HepG2 (cell line): ENCODE data around the gene SLC25A25. TPM values are rescaled to one million over a fixed set of nuclear protein-coding genes. Genes with fewer than 3 reads are reported as not detected.

Source experiments
- CSRNP2 ChIP-seq: sonication (generic); formaldehyde crosslinking; conservative IDR thresholded peaks from 2 replicates; pipeline ENCODE4 v1.8.0; 2022; ENCODE audit warnings: low read depth, missing genetic modification reagents
- ELF1 ChIP-seq: sonication (generic); formaldehyde crosslinking; IDR thresholded peaks from 2 replicates; pipeline ENCODE4 v1.4.0; 2020; ENCODE audit warnings: missing genetic modification reagents
- JDP2 ChIP-seq: sonication (generic); formaldehyde crosslinking; IDR thresholded peaks from 2 replicates; pipeline ENCODE4 v1.8.1; 2022; ENCODE audit warnings: missing genetic modification reagents, borderline replicate concordance
- KDM5B ChIP-seq: sonication (generic); formaldehyde crosslinking; IDR thresholded peaks from 2 replicates; pipeline ENCODE4 v1.4.0; 2020; ENCODE audit warnings: missing genetic modification reagents, mild to moderate bottlenecking, borderline replicate concordance
- MED13 ChIP-seq: sonication (generic); formaldehyde crosslinking; IDR thresholded peaks from 2 replicates; pipeline ENCODE4 v1.5.0; 2020; ENCODE audit warnings: missing genetic modification reagents
- MEF2D ChIP-seq: sonication (generic); formaldehyde crosslinking; IDR thresholded peaks from 2 replicates; pipeline ENCODE4 v1.5.1; 2020; ENCODE audit warnings: mild to moderate bottlenecking, missing genetic modification reagents
- MYPOP ChIP-seq: sonication (generic); formaldehyde crosslinking; IDR thresholded peaks from 2 replicates; pipeline ENCODE4 v1.8.1; 2023; ENCODE audit warnings: mild to moderate bottlenecking, moderate library complexity, missing genetic modification reagents
- REST ChIP-seq, 2 experiments: IDR thresholded peaks; 2 replicates each; pipeline ENCODE4 v1.6.1; 2011 to 2012; ENCODE audit warnings: low read length in 2 of 2, borderline replicate concordance in 1 of 2, low read depth in 1 of 2, mild to moderate bottlenecking in 1 of 2, moderate library complexity in 1 of 2
- SCMH1 ChIP-seq: sonication (generic); formaldehyde crosslinking; IDR thresholded peaks from 2 replicates; pipeline ENCODE4 v1.9.0; 2021; ENCODE audit warnings: missing genetic modification reagents, mild to moderate bottlenecking, borderline replicate concordance
- SNAI1 ChIP-seq: sonication (generic); formaldehyde crosslinking; IDR thresholded peaks from 2 replicates; pipeline ENCODE4 v1.5.0; 2020; ENCODE audit warnings: mild to moderate bottlenecking, missing genetic modification reagents, borderline replicate concordance
- SNAPC5 ChIP-seq: sonication (generic); formaldehyde crosslinking; IDR thresholded peaks from 2 replicates; pipeline ENCODE4 v1.8.1; 2023; ENCODE audit warnings: mild to moderate bottlenecking, missing genetic modification reagents, borderline replicate concordance
- SOX13 ChIP-seq, 3 experiments: fragments of 450-650 bp in 1 of 3; sonication (generic) in 1 of 3; formaldehyde crosslinking in 1 of 3; IDR thresholded peaks in 2 of 3; conservative IDR thresholded peaks in 1 of 3; 2 replicates each; pipeline versions ENCODE4 v1.5.0 to v1.6.1; 2016 to 2020; ENCODE audit warnings: antibody characterized with exemption in 1 of 3, mild to moderate bottlenecking in 1 of 3, missing compliant biosample characterization in 1 of 3, missing genetic modification reagents in 1 of 3, moderate library complexity in 1 of 3
- ZBTB49 ChIP-seq: sonication (generic); formaldehyde crosslinking; IDR thresholded peaks from 2 replicates; pipeline ENCODE4 v1.4.0; 2020; ENCODE audit warnings: missing genetic modification reagents, borderline replicate concordance
- ZNF10 ChIP-seq: sonication (generic); formaldehyde crosslinking; IDR thresholded peaks from 2 replicates; pipeline ENCODE4 v1.4.0; 2020; ENCODE audit warnings: mild to moderate bottlenecking, low read depth, missing genetic modification reagents, borderline replicate concordance
- ZNF362 ChIP-seq: sonication (generic); formaldehyde crosslinking; IDR thresholded peaks from 2 replicates; pipeline ENCODE4 v1.4.0; 2020; ENCODE audit warnings: missing genetic modification reagents, mild to moderate bottlenecking, borderline replicate concordance
- ZNF605 ChIP-seq: sonication (generic); formaldehyde crosslinking; IDR thresholded peaks from 2 replicates; pipeline ENCODE4 v1.8.0; 2022; ENCODE audit warnings: mild to moderate bottlenecking, missing genetic modification reagents
- ZNF660 ChIP-seq: sonication (generic); formaldehyde crosslinking; IDR thresholded peaks from 2 replicates; pipeline ENCODE4 v1.5.1; 2020; ENCODE audit warnings: mild to moderate bottlenecking, low read depth, missing genetic modification reagents, borderline replicate concordance
- ZNF703 ChIP-seq: sonication (generic); formaldehyde crosslinking; IDR thresholded peaks from 2 replicates; pipeline ENCODE4 v1.5.1; 2020; ENCODE audit warnings: missing genetic modification reagents, mild to moderate bottlenecking, moderate library complexity, borderline replicate concordance
- polyA plus RNA-seq, 8 experiments: library from polyadenylated mRNA; depleted of rRNA in 3 of 8; stranded (reverse) in 7 of 8; unstranded in 1 of 8; fragments of >200 nt; fragmentation: Illumina TruSeq in 4 of 8; extraction: Trizol in 4 of 8; gene quantifications; 2 replicates each; pipeline versions ENCODE4 v1.2.1 to v1.2.3, GENCODE V29; 2011 to 2016; ENCODE audit warnings: low read depth in 4 of 8, missing spikeins in 1 of 8, mixed read lengths in 1 of 8; ENCODE audit not compliant: insufficient read depth in 1 of 8
- total RNA-seq, 5 experiments: library from RNA; depleted of rRNA; stranded (reverse); fragments of >200 nt; fragmentation: Illumina TruSeq; extraction: Trizol; gene quantifications; 2 replicates each; pipeline ENCODE4 v1.2.3, GENCODE V29; 2016; ENCODE audit warnings: low read depth in 1 of 5

SLC25A25 gene
- total and polyA plus RNA-seq, 2 of the 13 experiments (the other 11 are each of a cell fraction or from before 2014, with no cell fraction given), result 10.5 to 24.8 TPM

GRCh38 chr9:128104171-128104618 lies 36.2 kb downstream of the SLC25A25 start (continued):
- TF ChIP-seq JDP2 (CRISPR knock-in tag) (no peak), ZNF703 (no peak), SNAI1 (CRISPR knock-in tag) (peak; percentile 44; the same call in 1 of the 2 replicates), KDM5B (CRISPR knock-in tag) (peak; percentile 60; the same call in 1 of the 2 replicates), MED13 (CRISPR knock-in tag) (no peak), SOX13 (IDR thresholded peaks at IDR 0.05) (peak; percentile 67; the same call in 1 of the 2 replicates), SOX13 (CRISPR knock-in tag; conservative IDR thresholded peaks at IDR 0.05 in 1 of 2, IDR thresholded peaks at IDR 0.05 in 1 of 2) (peak in 1 of 2 experiments; percentile 96; a peak in 2 of 4 replicates), ZNF362 (CRISPR knock-in tag) (peak; percentile 62), MEF2D (CRISPR knock-in tag) (no peak), ZNF10 (CRISPR knock-in tag) (no peak), ZNF660 (CRISPR knock-in tag) (no peak), ZNF605 (peak; percentile 38; the same call in 1 of the 2 replicates), SNAPC5 (CRISPR knock-in tag) (no peak), SCMH1 (CRISPR knock-in tag) (no peak), ZBTB49 (no peak), ELF1 (CRISPR knock-in tag) (peak; percentile 54; the same call in 1 of the 2 replicates), CSRNP2 (no peak), REST (IDR thresholded peaks at IDR 0.05; ENCODE audit: borderline replicate concordance in 1 of 2, low read depth in 1 of 2, low read length in 2 of 2) (peak in 1 of 2 experiments; percentile 14; a peak in 1 of 4 replicates), MYPOP (CRISPR knock-in tag) (no peak)
